Measurements from ENCODE around the gene SIGLEC10. TPM values are rescaled to one million over a fixed set of nuclear protein-coding genes. Genes with fewer than 3 reads are reported as not detected.

The SIGLEC10 gene, protein sequence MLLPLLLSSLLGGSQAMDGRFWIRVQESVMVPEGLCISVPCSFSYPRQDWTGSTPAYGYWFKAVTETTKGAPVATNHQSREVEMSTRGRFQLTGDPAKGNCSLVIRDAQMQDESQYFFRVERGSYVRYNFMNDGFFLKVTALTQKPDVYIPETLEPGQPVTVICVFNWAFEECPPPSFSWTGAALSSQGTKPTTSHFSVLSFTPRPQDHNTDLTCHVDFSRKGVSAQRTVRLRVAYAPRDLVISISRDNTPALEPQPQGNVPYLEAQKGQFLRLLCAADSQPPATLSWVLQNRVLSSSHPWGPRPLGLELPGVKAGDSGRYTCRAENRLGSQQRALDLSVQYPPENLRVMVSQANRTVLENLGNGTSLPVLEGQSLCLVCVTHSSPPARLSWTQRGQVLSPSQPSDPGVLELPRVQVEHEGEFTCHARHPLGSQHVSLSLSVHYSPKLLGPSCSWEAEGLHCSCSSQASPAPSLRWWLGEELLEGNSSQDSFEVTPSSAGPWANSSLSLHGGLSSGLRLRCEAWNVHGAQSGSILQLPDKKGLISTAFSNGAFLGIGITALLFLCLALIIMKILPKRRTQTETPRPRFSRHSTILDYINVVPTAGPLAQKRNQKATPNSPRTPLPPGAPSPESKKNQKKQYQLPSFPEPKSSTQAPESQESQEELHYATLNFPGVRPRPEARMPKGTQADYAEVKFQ
- total RNA-seq (2022; extraction: Qiagen RNA extraction), result 0.02 to 0.03 TPM in 2 of 5 replicates, not detected in the others

DNA sequence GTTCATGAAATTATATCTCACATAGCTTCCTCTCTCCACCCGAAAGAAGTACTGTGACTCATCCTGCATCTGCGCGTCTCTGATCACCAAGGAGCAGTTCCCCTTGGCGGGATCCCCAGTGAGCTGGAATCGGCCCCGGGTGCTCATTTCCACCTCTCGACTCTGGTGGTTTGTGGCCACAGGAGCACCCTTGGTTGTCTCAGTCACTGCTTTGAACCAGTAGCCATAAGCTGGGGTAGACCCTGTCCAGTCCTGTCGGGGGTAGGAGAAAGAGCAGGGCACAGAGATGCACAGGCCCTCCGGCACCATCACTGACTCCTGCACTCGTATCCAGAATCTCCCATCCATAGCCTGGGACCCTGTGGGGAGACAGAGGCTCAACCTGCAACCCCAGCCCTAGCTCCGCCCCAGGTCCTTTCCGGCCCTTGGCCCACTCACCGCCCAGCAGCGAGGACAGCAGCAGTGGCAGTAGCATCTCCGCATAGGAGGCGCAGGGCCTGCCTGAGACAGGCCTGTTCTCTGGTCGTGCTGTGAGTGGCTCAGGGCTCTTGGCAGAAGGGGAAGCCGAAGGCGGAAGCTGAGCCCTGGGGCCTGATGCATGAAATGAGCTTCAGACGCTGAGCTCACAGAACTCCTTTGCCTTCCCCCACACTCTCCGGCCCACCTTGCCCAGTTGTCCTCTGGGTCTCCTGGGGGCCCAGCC, at the start of gene SIGLEC10:
Gene SIGLEC10 (minus strand): TSS at position 536 of the 703 bp plus-strand sequence. CDS start 61 bp downstream, at position 475.

DNA sequence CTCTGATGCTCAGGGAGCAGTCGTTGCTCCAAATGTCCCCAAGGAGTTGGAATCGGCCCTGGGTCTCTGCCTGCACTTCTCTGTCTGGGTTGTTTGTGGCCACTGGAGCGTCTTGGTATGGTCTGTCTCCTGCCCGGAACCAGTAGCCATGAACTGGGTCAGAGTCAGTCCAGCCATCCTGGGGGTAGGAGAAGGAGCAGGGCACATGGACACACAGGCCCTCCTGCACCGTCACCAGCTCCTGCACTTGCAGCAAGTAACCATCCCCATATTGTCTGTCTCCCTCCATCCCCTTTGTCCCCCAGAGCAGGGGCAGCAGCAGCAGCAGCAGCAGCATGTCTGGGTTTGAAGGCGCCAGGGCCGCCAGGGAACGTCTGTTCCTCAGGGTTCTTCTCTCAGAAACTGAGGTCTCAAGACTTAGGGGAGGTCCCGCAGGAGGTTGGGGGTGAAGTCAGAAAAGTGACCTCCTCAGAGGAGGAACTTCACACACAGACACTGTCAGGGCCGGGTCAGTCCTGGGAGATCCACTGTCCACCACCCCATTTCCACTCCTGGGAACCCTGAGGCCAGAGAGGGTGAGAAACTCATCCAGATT, 40.7 kb upstream of the SIGLEC10 start, which contains the start of gene SIGLEC8:
Gene SIGLEC8 (minus strand): TSS at position 404 of the 595 bp plus-strand sequence. CDS start 67 bp downstream, at position 337.

DNA sequence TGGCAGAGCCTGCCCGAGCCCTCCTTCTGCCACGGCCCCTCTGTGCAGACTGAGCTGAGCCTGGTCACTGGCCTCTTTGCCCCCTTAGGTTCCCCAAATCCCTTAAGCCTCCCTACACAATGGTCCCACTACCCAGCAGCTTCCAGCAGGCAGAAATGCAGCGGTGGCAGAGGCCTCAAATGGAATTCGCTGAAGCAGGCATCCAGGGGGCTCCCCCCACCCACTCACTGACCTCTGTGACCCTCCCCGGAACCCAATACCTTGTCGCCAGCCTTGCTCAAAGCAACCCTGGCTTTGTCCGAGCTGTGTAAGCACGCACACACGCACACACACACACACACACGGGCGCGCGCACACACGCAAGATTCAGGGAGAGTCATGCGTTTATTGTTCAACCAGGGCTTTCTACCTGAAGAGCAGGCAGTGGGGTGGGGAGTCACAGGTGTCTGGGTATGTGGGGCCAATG, 29.5 kb downstream of the SIGLEC10 start, which contains the start of gene LIM2:
Gene LIM2 (minus strand): TSS at position 51 of the 466 bp plus-strand sequence. CDS start 531 bp downstream, outside the sequence.

DNA sequence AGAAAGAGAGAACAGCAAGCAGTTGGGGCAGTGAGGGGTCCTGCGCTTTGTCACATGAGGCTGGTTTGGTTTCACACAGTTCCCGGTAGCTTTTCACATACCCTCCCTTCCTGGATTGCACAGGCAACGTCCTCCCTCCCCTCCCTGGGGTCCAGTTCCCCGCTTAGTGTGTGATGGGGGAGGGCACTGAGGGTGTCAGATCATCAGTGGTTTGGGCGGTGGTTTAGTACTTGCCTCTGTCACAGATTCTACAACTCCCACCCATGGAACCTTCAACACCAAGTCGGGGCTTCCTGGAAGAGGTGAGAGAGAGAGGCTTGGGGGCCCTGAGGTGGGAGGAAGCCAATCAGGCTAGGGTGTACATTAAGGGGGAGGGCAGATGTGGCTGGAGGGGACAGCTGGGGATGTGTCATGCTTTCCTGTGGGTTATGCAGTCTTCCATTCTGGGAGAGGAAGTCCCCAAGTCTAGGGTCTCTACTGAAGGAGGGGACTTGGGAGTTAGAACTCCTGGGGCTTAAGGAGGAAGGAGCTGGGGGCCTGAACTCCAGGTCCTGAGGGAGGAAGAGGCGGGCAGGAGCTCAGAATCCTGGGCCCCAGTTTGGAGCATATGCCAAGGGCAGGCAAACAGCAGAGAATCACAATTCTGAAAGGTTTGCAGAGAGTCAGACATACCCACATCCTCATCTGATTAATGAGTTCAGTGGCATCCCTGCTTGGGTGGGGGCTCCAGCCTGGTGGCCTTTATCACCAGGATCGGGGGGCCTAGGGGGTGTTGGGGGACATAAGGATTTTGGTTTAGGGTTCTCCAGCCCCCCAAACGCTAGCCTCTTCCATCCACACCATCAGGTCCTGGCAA, 44.6 kb downstream of the SIGLEC10 start, which contains the start of gene NKG7:
Gene NKG7 (minus strand): TSS at position 6 of the 856 bp plus-strand sequence. CDS start 119 bp downstream, outside the sequence.

DNA sequence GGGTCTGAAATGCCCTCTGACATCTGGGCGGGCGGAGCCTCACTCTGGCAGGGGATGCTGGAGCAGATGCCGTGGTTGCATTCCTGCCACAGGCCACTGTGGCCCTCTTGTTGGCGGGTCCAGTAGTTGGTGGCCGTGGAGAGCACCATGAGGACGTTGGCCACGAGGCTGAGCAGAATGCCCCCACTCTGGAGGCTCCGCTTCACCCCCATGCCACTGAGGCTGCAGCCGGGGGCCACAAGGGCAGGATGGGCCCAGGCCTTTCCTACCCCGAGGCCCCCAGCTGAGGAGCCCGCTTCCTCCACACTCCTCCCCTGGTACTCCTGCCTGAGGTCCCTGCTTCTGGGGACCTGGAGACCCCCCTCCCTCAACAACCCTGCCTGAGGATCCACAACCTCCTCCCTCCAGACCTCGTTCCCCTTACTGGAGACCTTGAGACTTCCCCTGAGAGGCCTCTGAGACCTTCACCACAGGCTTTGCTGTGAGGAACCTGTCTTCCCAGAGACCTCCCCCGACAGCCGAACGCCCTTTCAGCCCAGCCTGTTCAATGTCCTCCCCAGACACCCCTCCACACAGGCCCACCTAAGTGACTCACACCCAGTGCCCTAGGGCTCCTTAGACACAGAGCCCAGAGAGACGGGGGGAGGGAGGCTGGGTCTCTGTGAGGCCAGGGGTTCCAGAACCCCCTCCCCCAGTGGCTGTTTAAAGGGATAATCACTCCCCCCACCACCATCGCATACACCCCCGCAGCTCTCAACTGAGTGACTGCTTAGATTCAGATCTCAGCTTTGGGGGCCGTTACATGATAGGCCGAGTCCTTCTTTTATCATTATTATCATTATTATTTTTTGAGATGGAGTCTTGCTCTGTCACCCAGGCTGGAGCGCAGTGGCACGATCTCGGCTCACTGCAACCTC, 48.8 kb downstream of the SIGLEC10 start, which contains the start of gene CLDND2:
Gene CLDND2 (minus strand): TSS at position 638 of the 917 bp plus-strand sequence. CDS start 426 bp downstream, at position 212.

DNA sequence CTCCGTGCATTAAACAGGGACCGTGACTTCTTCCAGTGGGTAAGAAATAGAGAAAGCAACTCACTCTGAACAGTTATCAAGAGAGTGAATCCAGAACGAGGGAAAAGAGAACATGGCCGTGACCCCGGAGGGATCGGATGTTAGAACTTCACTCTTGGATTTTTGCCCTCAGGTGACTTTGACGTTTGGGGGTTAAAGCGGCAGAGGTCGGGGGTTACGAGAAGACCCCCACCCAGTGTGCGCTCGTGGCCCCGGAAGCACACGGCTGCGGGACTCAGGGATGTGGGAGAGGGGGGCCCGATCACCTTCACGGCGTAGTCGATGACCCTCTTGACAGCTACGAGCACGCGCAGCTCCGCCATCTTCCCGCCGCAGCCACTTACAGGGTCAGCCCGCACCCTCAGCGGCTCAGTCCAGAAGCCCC, 51.5 kb downstream of the SIGLEC10 start, which contains the start of gene ETFB:
Gene ETFB (minus strand): TSS at position 424 of the 424 bp plus-strand sequence. CDS start 62 bp downstream, at position 362.

Other genes starting within 250 kb of the SIGLEC10 start
- gene CD33, start 192.6 kb downstream of the SIGLEC10 start, total RNA-seq (2022; extraction: Qiagen RNA extraction), result 0.08 to 0.10 TPM (median 0.09 TPM) in 4 of 5 replicates, not detected in the other
- not detected in 5 replicates for gene SIGLECL1, start 166.6 kb downstream of the SIGLEC10 start, total RNA-seq (2022; extraction: Qiagen RNA extraction)
- 0.05 to 0.12 TPM (median 0.08 TPM) in 5 replicates for gene IGLON5, start 106.0 kb downstream of the SIGLEC10 start, total RNA-seq (2022; extraction: Qiagen RNA extraction)
- 10.3 to 16.2 TPM (median 14.5 TPM) in 5 replicates for gene VSIG10L, start 75.5 kb downstream of the SIGLEC10 start, total RNA-seq (2022; extraction: Qiagen RNA extraction)
- gene ETFB, start 51.3 kb downstream of the SIGLEC10 start, total RNA-seq (2022; extraction: Qiagen RNA extraction), result 249 to 269 TPM (median 260 TPM) in 5 replicates
- 3.3 to 16.0 TPM (median 13.1 TPM) in 5 replicates for gene CLDND2, start 48.6 kb downstream of the SIGLEC10 start, total RNA-seq (2022; extraction: Qiagen RNA extraction)
- not detected in 5 replicates for gene NKG7, start 45.0 kb downstream of the SIGLEC10 start, total RNA-seq (2022; extraction: Qiagen RNA extraction)
- gene LIM2, start 29.7 kb downstream of the SIGLEC10 start, total RNA-seq (2022; extraction: Qiagen RNA extraction), result not detected in 5 replicates
- not detected in 5 replicates for gene C19orf84, start 27.1 kb downstream of the SIGLEC10 start, total RNA-seq (2022; extraction: Qiagen RNA extraction)
- gene SIGLEC8, start 40.8 kb upstream of the SIGLEC10 start, total RNA-seq (2022; extraction: Qiagen RNA extraction), result not detected in 5 replicates
- gene CEACAM18, start 60.9 kb upstream of the SIGLEC10 start, total RNA-seq (2022; extraction: Qiagen RNA extraction), result not detected in 5 replicates
- gene SIGLEC12, start 84.2 kb upstream of the SIGLEC10 start, total RNA-seq (2022; extraction: Qiagen RNA extraction), result not detected in 5 replicates
- gene SIGLEC6, start 114.0 kb upstream of the SIGLEC10 start, total RNA-seq (2022; extraction: Qiagen RNA extraction), result not detected in 5 replicates
- gene ZNF175, start 153.6 kb upstream of the SIGLEC10 start, total RNA-seq (2022; extraction: Qiagen RNA extraction), result 3.3 to 4.4 TPM (median 4.3 TPM) in 5 replicates
- not detected in 5 replicates for gene SIGLEC5, start 212.8 kb upstream of the SIGLEC10 start, total RNA-seq (2022; extraction: Qiagen RNA extraction)
- 0.08 to 0.15 TPM (median 0.08 TPM) in 3 of 5 replicates, not detected in the others for gene SIGLEC14, start 229.2 kb upstream of the SIGLEC10 start, total RNA-seq (2022; extraction: Qiagen RNA extraction)

Measured in A549 treated with AZD2906 at 1 μM for 4 hours (cell line).